NCI-H1694 (cell line): ENCODE measurements around the gene CYP26B1.

Source experiments
- DNase-seq: peaks from one replicate; lab custom pipeline; 2025; lab: John Stamatoyannopoulos, UW

The CYP26B1 gene

GRCh38 chr2:72082021-72082601, 65.6 kb downstream of the CYP26B1 start:
- no peak for DNase-seq

DNA sequence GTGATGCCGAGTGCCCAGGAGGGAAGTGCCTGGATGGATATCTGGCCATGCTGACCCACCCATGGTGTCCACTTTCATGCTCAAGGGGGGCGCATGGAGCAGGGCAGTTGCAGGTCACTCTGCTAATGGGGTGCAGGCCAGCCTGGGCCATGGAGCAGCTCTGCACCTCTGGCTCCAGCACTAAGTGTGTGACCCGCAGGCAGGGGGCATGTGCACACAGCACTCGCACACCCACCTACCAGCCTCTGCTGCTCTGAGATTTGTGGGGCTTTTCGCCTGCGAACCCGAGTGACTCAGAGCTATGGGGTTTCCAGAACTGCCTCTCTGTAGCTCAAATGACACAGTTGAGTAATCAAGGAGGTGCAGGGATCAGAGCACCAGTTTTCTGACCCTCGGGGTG, 66.2 kb downstream of the CYP26B1 start:
- no peak for DNase-seq

DNA sequence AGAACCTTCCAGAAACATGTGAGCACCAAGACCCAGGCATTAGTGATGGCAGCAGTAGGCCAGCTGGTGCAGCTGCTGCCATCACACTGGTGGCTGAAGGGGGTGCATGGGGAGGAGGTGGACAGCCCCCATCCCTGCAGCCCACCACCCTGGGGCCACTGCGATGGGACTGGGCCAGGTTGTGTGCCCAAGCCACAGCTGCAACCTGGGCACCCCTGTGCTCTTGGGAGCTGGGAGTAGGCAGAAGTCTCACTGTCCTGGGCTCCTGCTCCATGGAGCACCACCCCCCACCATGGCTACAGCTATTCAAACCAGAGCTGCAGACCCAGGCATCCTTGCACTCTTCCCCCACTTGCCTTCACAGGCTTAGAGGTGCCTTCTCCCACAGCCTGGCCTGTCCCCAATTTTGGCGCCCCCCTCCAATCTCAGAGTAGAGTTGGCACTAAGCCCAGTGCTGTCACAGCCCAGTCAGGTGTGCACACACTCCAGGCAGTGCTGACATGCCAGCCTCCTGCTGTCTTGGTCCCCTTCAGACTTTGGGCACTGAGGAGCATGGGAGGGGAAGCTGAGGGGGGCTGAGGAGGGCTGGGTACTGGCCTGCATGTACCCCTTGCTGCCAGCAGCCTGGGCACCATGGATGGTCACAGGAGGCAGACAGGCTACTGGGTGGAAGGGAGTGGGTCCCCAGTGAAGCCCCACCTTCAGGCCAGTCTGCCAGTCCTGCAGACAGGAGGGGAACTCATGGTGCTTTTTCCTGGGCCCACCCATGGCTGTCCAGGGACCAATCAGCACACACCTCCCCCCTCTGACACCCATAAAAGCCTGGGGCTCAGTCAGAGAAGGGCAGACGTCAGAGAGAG, 67.1 kb downstream of the CYP26B1 start:
- DNase-seq, result no peak
